ENCODE results near the gene GDI2. TPM values are rescaled to one million over a fixed set of nuclear protein-coding genes. Genes with fewer than 3 reads are reported as not detected.

GDI2 gene
- total and polyA plus RNA-seq, 4 donors, result 103 to 190 (median 155) TPM

GRCh38 chr10:5731559-5731958 lies 81.7 kb downstream of the GDI2 start:
- no peak overlapping the region for H3K9ac ChIP-seq (ENCODE audit: low read depth in 1 of 2, low read length in 2 of 2)
- WGBS, result 91% methylated on average over 3 of the region's 3 CpGs
- H3K9me3 ChIP-seq (ENCODE audit: control insufficient read depth in 4 of 4, low read length in 3 of 4), result no peaks in the 10 kb centered on the region
- no peak for DNase-seq (ENCODE audit: low spot score)
- TF ChIP-seq NR2F2 (IDR thresholded peaks at IDR 0.05), result no peak
- TF ChIP-seq FOXA2 (IDR thresholded peaks at IDR 0.05), result no peak
- TF ChIP-seq YY1 (IDR thresholded peaks at IDR 0.05), result no peak
- TF ChIP-seq TAF1 (conservative IDR thresholded peaks at IDR 0.05), result no peak
- TF ChIP-seq JUND (IDR thresholded peaks at IDR 0.05), result no peak
- TF ChIP-seq CTCF (IDR thresholded peaks at IDR 0.05; ENCODE audit: low read depth, low read length, missing input control), result no peak
- TF ChIP-seq RAD21 (IDR thresholded peaks at IDR 0.05), result no peak
- no peak for TF ChIP-seq FOXA1 (IDR thresholded peaks at IDR 0.05)
- TF ChIP-seq HNF4G (IDR thresholded peaks at IDR 0.05), result no peak
- TF ChIP-seq EGR1 (IDR thresholded peaks at IDR 0.05; ENCODE audit: low read depth in 2 of 2), result no peak
- TF ChIP-seq HNF4A (conservative IDR thresholded peaks at IDR 0.05), result no peak
- no peak overlapping the region for H3K27ac ChIP-seq (ENCODE audit: low read depth in 1 of 2, low read length in 2 of 2)
- peaks cover 4 to 38% (median 22%) of the 10 kb centered on the region in 4 donors for H3K36me3 ChIP-seq (ENCODE audit: control insufficient read depth in 4 of 4, insufficient read depth in 3 of 4, low read depth in 1 of 4, low read length in 3 of 4)
- H3K4me1 ChIP-seq (ENCODE audit: control insufficient read depth in 4 of 4, insufficient read depth in 4 of 4, low read length in 3 of 4), result peaks cover 0 to 2% (median 0%) of the 10 kb centered on the region in 4 donors
- H3K27me3 ChIP-seq (ENCODE audit: control insufficient read depth in 4 of 4, insufficient read depth in 4 of 4, low read length in 3 of 4), result no peaks in the 10 kb centered on the region
- no peak overlapping the region for H3K4me3 ChIP-seq (ENCODE audit: low read depth in 1 of 3, low read length in 3 of 3)

- Histone ChIP-seq H3K9me3 (ENCODE audit: control insufficient read depth in 4 of 4, low read length in 3 of 4) (no peaks in the 10 kb centered on the region), H3K27me3 (ENCODE audit: control insufficient read depth in 4 of 4, insufficient read depth in 4 of 4, low read length in 3 of 4) (no peaks in the 10 kb centered on the region), H3K9ac (ENCODE audit: low read depth in 1 of 2, low read length in 2 of 2) (no peak overlapping the region), H3K27ac (ENCODE audit: low read depth in 1 of 2, low read length in 2 of 2) (no peak overlapping the region), H3K36me3 (ENCODE audit: control insufficient read depth in 4 of 4, insufficient read depth in 3 of 4, low read depth in 1 of 4, low read length in 3 of 4) (peaks cover 2 to 39% (median 21%) of the 10 kb centered on the region in 4 donors), H3K4me1 (ENCODE audit: control insufficient read depth in 4 of 4, insufficient read depth in 4 of 4, low read length in 3 of 4) (peaks cover 0 to 2% (median 0%) of the 10 kb centered on the region in 4 donors), H3K4me3 (ENCODE audit: low read depth in 1 of 3, low read length in 3 of 3) (no peak overlapping the region)
- TF ChIP-seq GABPA (IDR thresholded peaks at IDR 0.05 in 1 of 2, conservative IDR thresholded peaks at IDR 0.05 in 1 of 2) (no peak), RXRA (IDR thresholded peaks at IDR 0.05) (no peak), JUND (IDR thresholded peaks at IDR 0.05) (no peak), YY1 (IDR thresholded peaks at IDR 0.05) (no peak), HNF4A (conservative IDR thresholded peaks at IDR 0.05) (no peak), NR2F2 (IDR thresholded peaks at IDR 0.05) (no peak), MAX (IDR thresholded peaks at IDR 0.05) (no peak), FOXA2 (IDR thresholded peaks at IDR 0.05) (no peak), ATF3 (IDR thresholded peaks at IDR 0.05) (no peak), REST (IDR thresholded peaks at IDR 0.05) (no peak), CTCF (IDR thresholded peaks at IDR 0.05; ENCODE audit: low read depth, low read length, missing input control) (no peak), RAD21 (IDR thresholded peaks at IDR 0.05) (no peak), FOXA1 (IDR thresholded peaks at IDR 0.05) (no peak), TAF1 (conservative IDR thresholded peaks at IDR 0.05) (no peak), EGR1 (IDR thresholded peaks at IDR 0.05; ENCODE audit: low read depth in 2 of 2) (no peak)
- WGBS, result 95% methylated on average over 4 of the region's 4 CpGs
- no peak for DNase-seq (ENCODE audit: low spot score)
These were observed 82.5 kb downstream of the GDI2 start for GRCh38 chr10:5730766-5731165.
